HepG2 (cell line): ENCODE data around the gene PLK3. TPM values are rescaled to one million over a fixed set of nuclear protein-coding genes. Genes with fewer than 3 reads are reported as not detected.

Experiments
- DPF2 ChIP-seq: sonication (generic); formaldehyde crosslinking; IDR thresholded peaks from 2 replicates; pipeline ENCODE4 v1.4.0; 2020; ENCODE audit warnings: mild to moderate bottlenecking, low read depth, missing genetic modification reagents, borderline replicate concordance
- EZH2 ChIP-seq: conservative IDR thresholded peaks from 2 replicates; pipeline ENCODE4 v1.6.1; 2012; ENCODE audit warnings: mild to moderate bottlenecking, low read depth, low read length, moderate library complexity
- HDAC6 ChIP-seq: fragments of 200-600 bp; sonication (generic); IDR thresholded peaks from 2 replicates; pipeline ENCODE4 v1.7.0; 2017; ENCODE audit warnings: mild to moderate bottlenecking, antibody characterized with exemption, low read length, low read depth
- ZNF282 ChIP-seq: fragments of 450-650 bp; IDR thresholded peaks from 2 replicates; pipeline ENCODE4 v1.6.1; 2018; ENCODE audit not compliant: partially characterized antibody
- ZNF296 ChIP-seq: sonication (generic); formaldehyde crosslinking; conservative IDR thresholded peaks from 2 replicates; pipeline ENCODE4 v1.5.0; 2020; ENCODE audit warnings: mild to moderate bottlenecking, missing genetic modification reagents
- ZNF33A ChIP-seq: sonication (generic); formaldehyde crosslinking; IDR thresholded peaks from 2 replicates; pipeline ENCODE4 v1.5.1; 2020; ENCODE audit warnings: missing genetic modification reagents, mild to moderate bottlenecking, moderate library complexity, borderline replicate concordance
- polyA plus RNA-seq, 8 experiments: library from polyadenylated mRNA; depleted of rRNA in 3 of 8; stranded (reverse) in 7 of 8; unstranded in 1 of 8; fragments of >200 nt; fragmentation: Illumina TruSeq in 4 of 8; extraction: Trizol in 4 of 8; gene quantifications; 2 replicates each; pipeline versions ENCODE4 v1.2.1 to v1.2.3, GENCODE V29; 2011 to 2016; ENCODE audit warnings: low read depth in 4 of 8, missing spikeins in 1 of 8, mixed read lengths in 1 of 8; ENCODE audit not compliant: insufficient read depth in 1 of 8
- total RNA-seq, 5 experiments: library from RNA; depleted of rRNA; stranded (reverse); fragments of >200 nt; fragmentation: Illumina TruSeq; extraction: Trizol; gene quantifications; 2 replicates each; pipeline ENCODE4 v1.2.3, GENCODE V29; 2016; ENCODE audit warnings: low read depth in 1 of 5
- TF ChIP-seq, protein P1 (sequence below): sonication (generic); formaldehyde crosslinking; IDR thresholded peaks from 2 replicates; pipeline ENCODE4 v1.4.0; 2020; ENCODE audit warnings: missing genetic modification reagents
- TF ChIP-seq, protein P2 (sequence below): sonication (generic); formaldehyde crosslinking; IDR thresholded peaks from 2 replicates; pipeline ENCODE4 v1.4.0; 2020; ENCODE audit warnings: missing genetic modification reagents, borderline replicate concordance
- TF ChIP-seq, protein P3 (sequence below): sonication (generic); formaldehyde crosslinking; IDR thresholded peaks from 2 replicates; pipeline ENCODE4 v1.4.0; 2020; ENCODE audit warnings: mild to moderate bottlenecking, missing genetic modification reagents
- TF ChIP-seq, protein P4 (sequence below): IDR thresholded peaks from 2 replicates; pipeline ENCODE4 v1.6.1; 2016; ENCODE audit warnings: low read depth, control low read depth
- TF ChIP-seq, protein P5 (sequence below): sonication (generic); formaldehyde crosslinking; IDR thresholded peaks from 2 replicates; pipeline ENCODE4 v1.8.0; 2022; ENCODE audit warnings: mild to moderate bottlenecking, missing genetic modification reagents; ENCODE audit not compliant: insufficient replicate concordance
- TF ChIP-seq, protein P6 (sequence below): sonication (generic); formaldehyde crosslinking; IDR thresholded peaks from 2 replicates; pipeline ENCODE4 v1.5.0; 2020; ENCODE audit warnings: missing genetic modification reagents
- TF ChIP-seq, protein P7 (sequence below): sonication (generic); formaldehyde crosslinking; IDR thresholded peaks from 2 replicates; pipeline ENCODE4 v1.4.0; 2020; ENCODE audit warnings: mild to moderate bottlenecking, missing genetic modification reagents

Gene PLK3
- total and polyA plus RNA-seq, 2 of the 13 experiments (the other 11 are each of a cell fraction or from before 2014, with no cell fraction given), result 9.8 to 16.9 TPM

DNA sequence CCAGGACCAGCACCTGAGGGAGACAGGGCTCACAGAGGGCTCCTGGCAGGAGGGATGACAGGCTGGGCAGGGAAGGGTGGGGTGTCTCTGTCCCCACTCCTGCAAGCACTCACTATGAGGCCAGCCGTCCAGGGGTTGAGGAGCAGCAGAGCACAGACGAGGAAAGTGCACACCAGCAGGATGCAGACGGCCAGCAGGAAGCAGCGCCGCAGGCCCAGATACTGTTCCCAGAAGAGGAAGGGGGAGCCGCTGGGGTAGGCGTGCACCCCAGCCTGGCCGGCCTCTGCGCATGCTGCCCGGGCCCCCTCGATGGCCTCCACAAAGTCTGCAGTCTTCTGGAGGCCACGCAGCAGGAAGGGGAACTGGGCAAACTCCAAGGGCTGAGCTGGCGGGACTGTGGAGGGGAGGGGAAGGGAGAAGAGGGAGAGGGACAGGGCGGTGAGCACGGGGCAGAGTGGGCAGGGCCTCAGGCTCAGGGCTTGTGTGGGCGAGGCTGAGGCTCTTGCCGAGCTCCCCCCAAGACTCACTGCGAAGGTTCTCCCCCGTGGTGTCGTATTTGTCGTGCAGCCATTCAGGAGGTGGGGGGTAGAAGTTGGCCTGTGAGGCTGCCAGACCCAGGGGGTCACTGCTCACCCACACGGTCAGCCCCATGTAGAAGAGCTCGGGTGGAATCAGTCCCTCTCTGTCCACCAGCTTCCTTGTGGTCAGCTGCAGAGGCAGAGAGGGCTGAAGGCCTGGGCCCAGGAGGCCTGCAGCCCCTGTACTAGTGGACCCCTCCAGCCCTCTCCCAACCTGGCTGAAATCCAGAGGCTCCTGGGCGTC lies 26.4 kb downstream of the PLK3 start (continued):
- TF ChIP-seq DPF2 (CRISPR knock-in tag) (peak; percentile 36; the same call in 1 of the 2 replicates), ZNF296 (CRISPR knock-in tag) (0 out of 2 replicates have a peak, but pooled peaks have one; percentile 50), ZNF282 (no peak), EZH2 (no peak), HDAC6 (no peak), ZNF33A (CRISPR knock-in tag) (no peak)
- TF ChIP-seq, protein P1, sequence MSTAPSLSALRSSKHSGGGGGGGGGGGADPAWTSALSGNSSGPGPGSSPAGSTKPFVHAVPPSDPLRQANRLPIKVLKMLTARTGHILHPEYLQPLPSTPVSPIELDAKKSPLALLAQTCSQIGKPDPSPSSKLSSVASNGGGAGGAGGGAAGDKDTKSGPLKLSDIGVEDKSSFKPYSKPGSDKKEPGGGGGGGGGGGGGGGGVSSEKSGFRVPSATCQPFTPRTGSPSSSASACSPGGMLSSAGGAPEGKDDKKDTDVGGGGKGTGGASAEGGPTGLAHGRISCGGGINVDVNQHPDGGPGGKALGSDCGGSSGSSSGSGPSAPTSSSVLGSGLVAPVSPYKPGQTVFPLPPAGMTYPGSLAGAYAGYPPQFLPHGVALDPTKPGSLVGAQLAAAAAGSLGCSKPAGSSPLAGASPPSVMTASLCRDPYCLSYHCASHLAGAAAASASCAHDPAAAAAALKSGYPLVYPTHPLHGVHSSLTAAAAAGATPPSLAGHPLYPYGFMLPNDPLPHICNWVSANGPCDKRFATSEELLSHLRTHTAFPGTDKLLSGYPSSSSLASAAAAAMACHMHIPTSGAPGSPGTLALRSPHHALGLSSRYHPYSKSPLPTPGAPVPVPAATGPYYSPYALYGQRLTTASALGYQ, result no peak
- TF ChIP-seq, protein P2, sequence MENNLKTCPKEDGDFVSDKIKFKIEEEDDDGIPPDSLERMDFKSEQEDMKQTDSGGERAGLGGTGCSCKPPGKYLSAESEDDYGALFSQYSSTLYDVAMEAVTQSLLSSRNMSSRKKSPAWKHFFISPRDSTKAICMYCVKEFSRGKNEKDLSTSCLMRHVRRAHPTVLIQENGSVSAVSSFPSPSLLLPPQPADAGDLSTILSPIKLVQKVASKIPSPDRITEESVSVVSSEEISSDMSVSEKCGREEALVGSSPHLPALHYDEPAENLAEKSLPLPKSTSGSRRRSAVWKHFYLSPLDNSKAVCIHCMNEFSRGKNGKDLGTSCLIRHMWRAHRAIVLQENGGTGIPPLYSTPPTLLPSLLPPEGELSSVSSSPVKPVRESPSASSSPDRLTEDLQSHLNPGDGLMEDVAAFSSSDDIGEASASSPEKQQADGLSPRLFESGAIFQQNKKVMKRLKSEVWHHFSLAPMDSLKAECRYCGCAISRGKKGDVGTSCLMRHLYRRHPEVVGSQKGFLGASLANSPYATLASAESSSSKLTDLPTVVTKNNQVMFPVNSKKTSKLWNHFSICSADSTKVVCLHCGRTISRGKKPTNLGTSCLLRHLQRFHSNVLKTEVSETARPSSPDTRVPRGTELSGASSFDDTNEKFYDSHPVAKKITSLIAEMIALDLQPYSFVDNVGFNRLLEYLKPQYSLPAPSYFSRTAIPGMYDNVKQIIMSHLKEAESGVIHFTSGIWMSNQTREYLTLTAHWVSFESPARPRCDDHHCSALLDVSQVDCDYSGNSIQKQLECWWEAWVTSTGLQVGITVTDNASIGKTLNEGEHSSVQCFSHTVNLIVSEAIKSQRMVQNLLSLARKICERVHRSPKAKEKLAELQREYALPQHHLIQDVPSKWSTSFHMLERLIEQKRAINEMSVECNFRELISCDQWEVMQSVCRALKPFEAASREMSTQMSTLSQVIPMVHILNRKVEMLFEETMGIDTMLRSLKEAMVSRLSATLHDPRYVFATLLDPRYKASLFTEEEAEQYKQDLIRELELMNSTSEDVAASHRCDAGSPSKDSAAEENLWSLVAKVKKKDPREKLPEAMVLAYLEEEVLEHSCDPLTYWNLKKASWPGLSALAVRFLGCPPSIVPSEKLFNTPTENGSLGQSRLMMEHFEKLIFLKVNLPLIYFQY, result peak; percentile 55; the same call in 1 of the 2 replicates
- TF ChIP-seq, protein P3, sequence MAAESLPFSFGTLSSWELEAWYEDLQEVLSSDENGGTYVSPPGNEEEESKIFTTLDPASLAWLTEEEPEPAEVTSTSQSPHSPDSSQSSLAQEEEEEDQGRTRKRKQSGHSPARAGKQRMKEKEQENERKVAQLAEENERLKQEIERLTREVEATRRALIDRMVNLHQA (CRISPR knock-in tag), result no peak
- TF ChIP-seq, protein P4, sequence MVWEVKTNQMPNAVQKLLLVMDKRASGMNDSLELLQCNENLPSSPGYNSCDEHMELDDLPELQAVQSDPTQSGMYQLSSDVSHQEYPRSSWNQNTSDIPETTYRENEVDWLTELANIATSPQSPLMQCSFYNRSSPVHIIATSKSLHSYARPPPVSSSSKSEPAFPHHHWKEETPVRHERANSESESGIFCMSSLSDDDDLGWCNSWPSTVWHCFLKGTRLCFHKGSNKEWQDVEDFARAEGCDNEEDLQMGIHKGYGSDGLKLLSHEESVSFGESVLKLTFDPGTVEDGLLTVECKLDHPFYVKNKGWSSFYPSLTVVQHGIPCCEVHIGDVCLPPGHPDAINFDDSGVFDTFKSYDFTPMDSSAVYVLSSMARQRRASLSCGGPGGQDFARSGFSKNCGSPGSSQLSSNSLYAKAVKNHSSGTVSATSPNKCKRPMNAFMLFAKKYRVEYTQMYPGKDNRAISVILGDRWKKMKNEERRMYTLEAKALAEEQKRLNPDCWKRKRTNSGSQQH, result peak; percentile 63; the same call in 1 of the 2 replicates
- TF ChIP-seq, protein P5, sequence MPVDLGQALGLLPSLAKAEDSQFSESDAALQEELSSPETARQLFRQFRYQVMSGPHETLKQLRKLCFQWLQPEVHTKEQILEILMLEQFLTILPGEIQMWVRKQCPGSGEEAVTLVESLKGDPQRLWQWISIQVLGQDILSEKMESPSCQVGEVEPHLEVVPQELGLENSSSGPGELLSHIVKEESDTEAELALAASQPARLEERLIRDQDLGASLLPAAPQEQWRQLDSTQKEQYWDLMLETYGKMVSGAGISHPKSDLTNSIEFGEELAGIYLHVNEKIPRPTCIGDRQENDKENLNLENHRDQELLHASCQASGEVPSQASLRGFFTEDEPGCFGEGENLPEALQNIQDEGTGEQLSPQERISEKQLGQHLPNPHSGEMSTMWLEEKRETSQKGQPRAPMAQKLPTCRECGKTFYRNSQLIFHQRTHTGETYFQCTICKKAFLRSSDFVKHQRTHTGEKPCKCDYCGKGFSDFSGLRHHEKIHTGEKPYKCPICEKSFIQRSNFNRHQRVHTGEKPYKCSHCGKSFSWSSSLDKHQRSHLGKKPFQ (CRISPR knock-in tag), result peak; percentile 36
- TF ChIP-seq, protein P6, sequence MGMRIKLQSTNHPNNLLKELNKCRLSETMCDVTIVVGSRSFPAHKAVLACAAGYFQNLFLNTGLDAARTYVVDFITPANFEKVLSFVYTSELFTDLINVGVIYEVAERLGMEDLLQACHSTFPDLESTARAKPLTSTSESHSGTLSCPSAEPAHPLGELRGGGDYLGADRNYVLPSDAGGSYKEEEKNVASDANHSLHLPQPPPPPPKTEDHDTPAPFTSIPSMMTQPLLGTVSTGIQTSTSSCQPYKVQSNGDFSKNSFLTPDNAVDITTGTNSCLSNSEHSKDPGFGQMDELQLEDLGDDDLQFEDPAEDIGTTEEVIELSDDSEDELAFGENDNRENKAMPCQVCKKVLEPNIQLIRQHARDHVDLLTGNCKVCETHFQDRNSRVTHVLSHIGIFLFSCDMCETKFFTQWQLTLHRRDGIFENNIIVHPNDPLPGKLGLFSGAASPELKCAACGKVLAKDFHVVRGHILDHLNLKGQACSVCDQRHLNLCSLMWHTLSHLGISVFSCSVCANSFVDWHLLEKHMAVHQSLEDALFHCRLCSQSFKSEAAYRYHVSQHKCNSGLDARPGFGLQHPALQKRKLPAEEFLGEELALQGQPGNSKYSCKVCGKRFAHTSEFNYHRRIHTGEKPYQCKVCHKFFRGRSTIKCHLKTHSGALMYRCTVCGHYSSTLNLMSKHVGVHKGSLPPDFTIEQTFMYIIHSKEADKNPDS (CRISPR knock-in tag), result 0 out of 2 replicates have a peak, but pooled peaks have one; percentile 63
- TF ChIP-seq, protein P7, sequence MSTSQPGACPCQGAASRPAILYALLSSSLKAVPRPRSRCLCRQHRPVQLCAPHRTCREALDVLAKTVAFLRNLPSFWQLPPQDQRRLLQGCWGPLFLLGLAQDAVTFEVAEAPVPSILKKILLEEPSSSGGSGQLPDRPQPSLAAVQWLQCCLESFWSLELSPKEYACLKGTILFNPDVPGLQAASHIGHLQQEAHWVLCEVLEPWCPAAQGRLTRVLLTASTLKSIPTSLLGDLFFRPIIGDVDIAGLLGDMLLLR, result 0 out of 2 replicates have a peak, but pooled peaks have one; percentile 74
